Esophagus (tissue), 2 donors: ENCODE results near the gene ORC1. TPM values are rescaled to one million over a fixed set of nuclear protein-coding genes. Genes with fewer than 3 reads are reported as not detected.
"Not testable (repeated sequence)": the region's sequence is repeated elsewhere in the genome, so short reads cannot be mapped to it uniquely, and the experiment has no call there.

ENCODE experiments used
- H3K27ac ChIP-seq, 2 donors: one replicate each; pipeline ENCODE4 v1.5.1; 2013; ENCODE audit warnings: low read depth in 2 of 2, mild to moderate bottlenecking in 2 of 2, inconsistent platforms in 1 of 2, low read length in 1 of 2, moderate library complexity in 1 of 2
- H3K27me3 ChIP-seq, 2 donors: one replicate each; pipeline ENCODE4 v1.6.1; 2013; ENCODE audit warnings: low read length in 2 of 2, control low read depth in 1 of 2, mild to moderate bottlenecking in 1 of 2; ENCODE audit not compliant: insufficient read depth in 2 of 2, control insufficient read depth in 1 of 2
- H3K36me3 ChIP-seq, 2 donors: one replicate each; pipeline ENCODE4 v1.6.1; 2013; ENCODE audit warnings: low read length in 1 of 2; ENCODE audit not compliant: control insufficient read depth in 2 of 2, insufficient read depth in 2 of 2
- H3K4me1 ChIP-seq, 2 donors: one replicate each; pipeline ENCODE4 v1.6.1; 2013; ENCODE audit warnings: low read length in 1 of 2; ENCODE audit not compliant: control insufficient read depth in 2 of 2, insufficient read depth in 2 of 2
- H3K4me3 ChIP-seq, 2 donors: one replicate each; pipeline ENCODE4 v1.5.1; 2013; ENCODE audit warnings: low read length in 2 of 2, mild to moderate bottlenecking in 2 of 2, low read depth in 1 of 2, moderate library complexity in 1 of 2
- H3K9me3 ChIP-seq, 2 donors: one replicate each; pipeline ENCODE4 v1.6.1; 2013; ENCODE audit warnings: mild to moderate bottlenecking in 2 of 2, low read depth in 1 of 2, low read length in 1 of 2, moderate library complexity in 1 of 2; ENCODE audit not compliant: control insufficient read depth in 2 of 2, insufficient read depth in 1 of 2
- WGBS, 2 donors: extraction: QIAGEN DNeasy Blood & Tissue Kit; methylation state at CpG; one replicate each; pipeline ENCODE4 v1.1.7; 2013; 5-methylcytosine and 5-hydroxymethylcytosine counted together
- polyA plus RNA-seq, 2 donors: library from polyadenylated mRNA; stranded (reverse); fragments of 200-250 nt; gene quantifications; one replicate each; pipeline ENCODE4 v1.2.3, GENCODE V29; 2013
- donor health status: healthy with polysubstance abuse.
- donor health status: Bipolar disorder and iron deficiency.

Gene ORC1
- polyA plus RNA-seq, 2 donors: 0.96 to 3.6 TPM

- Histone ChIP-seq H3K27ac (no peak overlapping the region), H3K36me3 (no peaks in the 10 kb centered on the region), H3K4me3 (peak overlapping the region in 1 of 2 donors; percentile 87)
Measured at GRCh38 chr1:52402860-52403240, 1.4 kb downstream of the ORC1 start.

DNA sequence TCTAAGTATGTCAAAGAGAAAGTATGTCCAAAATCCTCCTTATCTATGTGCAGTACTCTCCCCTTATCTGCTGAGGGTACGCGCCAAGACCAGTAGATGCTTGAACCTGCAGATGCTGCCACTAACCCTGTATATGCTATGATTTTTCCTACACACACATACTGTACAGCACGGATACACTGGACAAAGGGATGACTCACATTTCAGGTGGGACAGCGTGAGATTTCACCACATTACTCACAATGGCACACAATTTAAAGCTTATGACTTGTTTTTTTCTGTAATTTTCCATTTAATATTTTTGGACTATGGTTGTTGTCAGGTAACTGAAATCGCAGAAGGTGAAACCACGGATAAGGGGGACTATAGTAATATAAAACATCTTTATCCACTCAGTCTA, 4.1 kb downstream of the ORC1 start:
- Histone ChIP-seq H3K27ac (no peak overlapping the region), H3K27me3 (no peaks in the 10 kb centered on the region), H3K9me3 (no peaks in the 10 kb centered on the region), H3K4me3 (no peak overlapping the region), H3K36me3 (no peaks in the 10 kb centered on the region), H3K4me1 (no peaks in the 10 kb centered on the region)
- WGBS, 2 donors: 88 to 90% methylated on average over 6 of the region's 6 CpGs

More at GRCh38 chr1:52402860-52403240, 1.4 kb downstream of the ORC1 start:
- Histone ChIP-seq H3K9me3 (no peaks in the 10 kb centered on the region), H3K27me3 (no peaks in the 10 kb centered on the region), H3K4me1 (no peaks in the 10 kb centered on the region)
- WGBS, 2 donors: 34 to 49% methylated on average over 3 of the region's 3 CpGs

GRCh38 chr1:52399629-52400028, 4.6 kb downstream of the ORC1 start:
- H3K4me1 ChIP-seq: no peaks in the 10 kb centered on the region
- no peaks in the 10 kb centered on the region for H3K9me3 ChIP-seq
- H3K27ac ChIP-seq: no peak overlapping the region
- no peaks in the 10 kb centered on the region for H3K27me3 ChIP-seq
- 96% methylated on average over 3 of the region's 3 CpGs for WGBS, 2 donors
- no peak overlapping the region for H3K4me3 ChIP-seq
- H3K36me3 ChIP-seq: no peaks in the 10 kb centered on the region

DNA sequence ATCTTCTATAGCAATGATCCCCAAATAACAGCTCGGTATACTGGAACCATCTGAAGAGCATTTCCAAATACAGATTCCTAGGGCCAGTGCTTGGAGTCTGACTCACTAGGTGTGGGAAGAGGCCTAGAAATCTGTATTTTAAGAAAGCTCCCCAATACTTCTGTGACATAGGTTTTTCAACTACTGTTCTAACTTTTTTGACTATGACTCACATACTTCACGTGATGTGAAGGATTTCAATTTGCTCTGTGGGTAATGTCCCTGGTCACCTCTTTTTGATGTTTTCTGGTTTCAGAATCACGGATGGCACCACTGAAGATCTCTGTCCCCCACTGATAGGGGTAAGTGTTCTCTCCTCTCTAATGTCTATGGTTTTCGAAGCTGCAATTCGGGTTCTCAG, 11.0 kb downstream of the ORC1 start:
- H3K9me3 ChIP-seq: no peaks in the 10 kb centered on the region
- no peaks in the 10 kb centered on the region for H3K36me3 ChIP-seq
- no peaks in the 10 kb centered on the region for H3K27me3 ChIP-seq
- H3K27ac ChIP-seq: no peak overlapping the region
- no peak overlapping the region for H3K4me3 ChIP-seq
- WGBS, 2 donors: 92 to 97% methylated on average over 5 of the region's 5 CpGs
- H3K4me1 ChIP-seq: no peaks in the 10 kb centered on the region

DNA sequence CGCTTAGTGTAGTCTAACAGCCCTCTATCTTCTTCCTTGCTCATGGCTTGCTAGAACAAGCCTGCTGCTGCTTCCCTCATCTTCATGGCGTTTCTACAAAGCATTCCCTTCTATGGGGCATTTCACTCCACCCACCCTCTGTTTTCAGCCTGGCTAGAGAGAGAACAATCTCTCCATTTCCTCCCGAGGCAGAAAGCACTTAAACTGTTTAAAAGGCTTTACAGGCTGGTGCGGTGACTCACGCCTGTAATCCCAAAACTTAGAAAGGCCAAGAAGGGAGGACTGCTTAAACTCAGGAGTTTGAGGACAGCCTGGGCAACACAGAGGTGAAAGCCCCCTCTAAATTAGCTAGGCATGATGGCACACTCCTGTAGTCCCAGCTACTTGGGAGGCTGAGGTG, 17.8 kb downstream of the ORC1 start:
- Histone ChIP-seq H3K9me3 (no peaks in the 10 kb centered on the region), H3K27ac (peak overlapping the region in 1 of 2 donors; percentile 17), H3K27me3 (no peaks in the 10 kb centered on the region), H3K36me3 (no peaks in the 10 kb centered on the region), H3K4me1 (no peaks in the 10 kb centered on the region), H3K4me3 (no peak overlapping the region)
- 56 to 75% methylated on average over 5 of the region's 5 CpGs for WGBS, 2 donors

- Histone ChIP-seq H3K4me1 (no peaks in the 10 kb centered on the region), H3K27me3 (no peaks in the 10 kb centered on the region), H3K27ac (no peak overlapping the region), H3K36me3 (no peaks in the 10 kb centered on the region), H3K9me3 (no peaks in the 10 kb centered on the region), H3K4me3 (no peak overlapping the region)
- 95 to 98% methylated on average over 3 of the region's 3 CpGs for WGBS, 2 donors
Measured at GRCh38 chr1:52385376-52385775, 18.8 kb downstream of the ORC1 start.

DNA sequence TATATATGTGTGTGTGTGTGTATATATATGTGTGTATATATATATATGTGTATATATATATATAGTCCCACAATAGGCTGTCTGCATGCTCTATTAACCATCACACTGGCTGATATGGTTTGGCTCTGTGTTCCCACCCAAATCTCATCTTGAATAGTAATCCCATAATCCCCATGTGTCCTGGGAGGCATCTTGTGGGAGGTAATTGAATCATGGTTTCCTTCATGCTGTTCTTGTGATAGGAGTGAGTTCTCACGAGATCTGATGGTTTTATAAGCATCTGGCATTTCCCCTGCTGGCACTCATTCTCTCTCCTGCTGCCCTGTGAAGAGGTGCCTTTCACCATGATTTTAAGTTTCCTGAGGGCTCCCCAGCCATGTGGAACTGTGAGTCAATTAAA, 34.4 kb downstream of the ORC1 start:
- H3K4me1 ChIP-seq, H3K27ac ChIP-seq, H3K4me3 ChIP-seq, H3K36me3 ChIP-seq, H3K27me3 ChIP-seq, H3K9me3 ChIP-seq: not testable (repeated sequence)
- WGBS, 2 donors: 60 to 65% methylated on average over 1 of the region's 1 CpG

- H3K9me3 ChIP-seq: no peaks in the 10 kb centered on the region
- no peaks in the 10 kb centered on the region for H3K27me3 ChIP-seq
- H3K4me3 ChIP-seq: peak overlapping the region; percentile 50 to 64
- H3K36me3 ChIP-seq: no peaks in the 10 kb centered on the region
- H3K4me1 ChIP-seq: peaks cover 0 to 6% of the 10 kb centered on the region in 2 donors
- peak overlapping the region; percentile 88 to 96 for H3K27ac ChIP-seq
- 6 to 10% methylated on average over 31 to 51 of the region's 51 CpGs for WGBS, 2 donors
Measured at GRCh38 chr1:52368383-52369172, 35.6 kb downstream of the ORC1 start.

- Histone ChIP-seq H3K9me3 (no peaks in the 10 kb centered on the region), H3K36me3 (peaks cover 0 to 6% of the 10 kb centered on the region in 2 donors), H3K27me3 (no peaks in the 10 kb centered on the region), H3K27ac (no peak overlapping the region), H3K4me3 (no peak overlapping the region), H3K4me1 (peaks cover 0 to 6% of the 10 kb centered on the region in 2 donors)
- WGBS, 2 donors: 93 to 94% methylated on average over 5 of the region's 5 CpGs
Measured at GRCh38 chr1:52367272-52367671, 37.0 kb downstream of the ORC1 start.

DNA sequence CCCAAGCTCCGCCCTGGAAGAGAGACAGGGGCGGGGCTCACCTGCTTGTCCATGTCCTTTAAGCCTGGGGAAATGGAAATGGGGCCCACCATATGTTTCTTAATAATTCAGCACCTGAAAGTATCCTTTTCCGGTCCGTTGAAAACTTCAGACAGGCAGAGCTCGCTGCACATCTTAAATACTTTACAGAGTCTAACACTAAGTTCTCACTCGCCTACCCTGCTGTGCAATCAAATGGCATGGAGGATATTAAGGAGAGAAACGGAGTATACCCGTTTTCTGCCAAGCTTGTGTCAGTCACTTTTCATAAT, 37.8 kb downstream of the ORC1 start:
- peaks cover 0 to 6% of the 10 kb centered on the region in 2 donors for H3K4me1 ChIP-seq
- peak overlapping the region; percentile 77 to 84 for H3K4me3 ChIP-seq
- peak overlapping the region; percentile 96 to 97 for H3K27ac ChIP-seq
- no peaks in the 10 kb centered on the region for H3K9me3 ChIP-seq
- peaks cover 0 to 9% of the 10 kb centered on the region in 2 donors for H3K36me3 ChIP-seq
- no peaks in the 10 kb centered on the region for H3K27me3 ChIP-seq
- WGBS, 2 donors: 13 to 17% methylated on average over 8 of the region's 8 CpGs
